C4-2B (cell line): Measurements from ENCODE around the gene CLIP4.

Experiments used
- H3K27ac ChIP-seq: fragments of 450-650 bp; 2 replicates; pipeline ENCODE4 v1.5.1; 2017
- CTCF ChIP-seq: fragments of 450-650 bp; conservative IDR thresholded peaks from 2 replicates; pipeline ENCODE4 v1.5.1; 2017; ENCODE audit warnings: mild to moderate bottlenecking
- ZFX ChIP-seq: fragments of 450-650 bp; IDR thresholded peaks from 2 replicates; pipeline ENCODE4 v1.6.1; 2017

The CLIP4 gene

GRCh38 chr2:29162204-29162928, 47.2 kb downstream of the CLIP4 start:
- H3K27ac ChIP-seq: no peak overlapping the region

GRCh38 chr2:29164091-29164846, 49.1 kb downstream of the CLIP4 start:
- H3K27ac ChIP-seq: no peak overlapping the region
- TF ChIP-seq CTCF: no peak
- no peak for TF ChIP-seq ZFX

More at GRCh38 chr2:29162204-29162928, 47.2 kb downstream of the CLIP4 start:
- no peak for TF ChIP-seq ZFX

GRCh38 chr2:29165362-29166241, 50.4 kb downstream of the CLIP4 start:
- peak overlapping the region; percentile 52; the same call in 1 of the 2 replicates for H3K27ac ChIP-seq
- TF ChIP-seq CTCF (no peak), ZFX (no peak)

- H3K27ac ChIP-seq: no peak overlapping the region
- TF ChIP-seq CTCF (no peak), ZFX (no peak)
These were observed 51.2 kb downstream of the CLIP4 start for GRCh38 chr2:29166242-29167039.

GRCh38 chr2:29174937-29175336, 59.7 kb downstream of the CLIP4 start:
- TF ChIP-seq ZFX (no peak), CTCF (no peak)
- no peak overlapping the region for H3K27ac ChIP-seq

- H3K27ac ChIP-seq: no peak overlapping the region
- TF ChIP-seq CTCF (no peak), ZFX (no peak)
These were observed 60.1 kb downstream of the CLIP4 start for GRCh38 chr2:29175338-29175737.

GRCh38 chr2:29182334-29182733, 67.1 kb downstream of the CLIP4 start:
- no peak overlapping the region for H3K27ac ChIP-seq
- TF ChIP-seq CTCF (no peak), ZFX (no peak)
